ENCODE measurements around the gene DAPP1.

Gene DAPP1

DNA sequence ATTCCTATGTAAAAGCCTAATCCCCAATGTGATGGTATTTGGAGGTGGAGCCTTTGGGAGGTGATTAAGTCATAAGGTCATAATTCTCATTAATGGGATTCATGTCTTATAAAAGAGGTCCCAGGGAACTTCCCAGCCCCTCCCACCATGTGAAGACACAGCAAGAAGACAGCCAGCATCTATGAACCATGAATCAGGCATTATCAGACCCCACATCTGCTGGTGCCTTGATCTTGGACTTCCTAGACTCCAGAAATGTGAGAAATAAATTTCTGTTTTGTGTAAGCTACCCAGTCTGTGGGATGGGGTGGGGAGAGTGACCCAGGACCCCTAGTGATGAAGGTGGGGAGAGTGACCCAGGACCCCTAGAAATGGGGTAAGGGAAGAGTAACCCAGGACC lies 6.1 kb upstream of the DAPP1 start:
- in situ Hi-C loops (cut with MboI; ENCODE audit: low sequenced_read_pairs): no loop called here
- H3K4me1 ChIP-seq: no peaks in the 10 kb centered on the region
- H3K36me3 ChIP-seq (replicated peaks): no peaks in the 10 kb centered on the region
- H3K27me3 ChIP-seq (ENCODE audit: low read depth): no peaks in the 10 kb centered on the region
- no peak for DNase-seq (ENCODE audit: low spot score in 2 of 2)
- H3K9me3 ChIP-seq: no peaks in the 10 kb centered on the region
- H3K4me3 ChIP-seq: no peak overlapping the region

- no peaks in the 10 kb centered on the region for H3K9me3 ChIP-seq
- in situ Hi-C loops (cut with MboI; ENCODE audit: low sequenced_read_pairs): no loop called here
These were observed 5.5 kb upstream of the DAPP1 start for GRCh38 chr4:99811117-99811516.

DNA sequence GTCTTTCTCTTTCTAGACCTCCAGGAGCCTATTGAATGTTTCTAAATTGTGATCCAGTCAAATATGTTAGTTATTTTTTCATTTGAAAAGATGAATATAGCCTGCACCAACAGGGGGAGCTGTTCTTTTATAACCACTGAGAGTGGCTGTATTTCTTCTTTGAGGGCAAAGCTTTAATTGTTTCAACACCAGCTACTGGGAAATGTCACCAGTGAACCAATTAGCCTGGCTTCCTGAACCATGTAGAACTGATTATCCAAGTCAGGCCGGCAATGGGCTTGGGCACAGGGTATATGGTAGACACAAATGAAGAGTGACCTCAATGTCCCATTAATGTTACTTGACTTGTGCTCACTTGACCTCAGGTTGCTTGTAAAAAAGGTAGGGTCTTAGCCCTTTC lies 4.8 kb upstream of the DAPP1 start:
- in situ Hi-C loops (cut with MboI; ENCODE audit: low sequenced_read_pairs): no loop called here
- Histone ChIP-seq H3K36me3 (replicated peaks) (no peaks in the 10 kb centered on the region), H3K4me3 (no peak overlapping the region), H3K4me1 (no peaks in the 10 kb centered on the region), H3K27me3 (ENCODE audit: low read depth) (no peaks in the 10 kb centered on the region), H3K9me3 (no peaks in the 10 kb centered on the region)
- DNase-seq (ENCODE audit: low spot score in 2 of 2): peak; percentile 10 to 57

More at GRCh38 chr4:99811117-99811516, 5.5 kb upstream of the DAPP1 start:
- Histone ChIP-seq H3K27me3 (ENCODE audit: low read depth) (no peaks in the 10 kb centered on the region), H3K4me1 (no peaks in the 10 kb centered on the region), H3K4me3 (no peak overlapping the region), H3K36me3 (replicated peaks) (no peaks in the 10 kb centered on the region)
- no peak for DNase-seq (ENCODE audit: low spot score in 2 of 2)

DNA sequence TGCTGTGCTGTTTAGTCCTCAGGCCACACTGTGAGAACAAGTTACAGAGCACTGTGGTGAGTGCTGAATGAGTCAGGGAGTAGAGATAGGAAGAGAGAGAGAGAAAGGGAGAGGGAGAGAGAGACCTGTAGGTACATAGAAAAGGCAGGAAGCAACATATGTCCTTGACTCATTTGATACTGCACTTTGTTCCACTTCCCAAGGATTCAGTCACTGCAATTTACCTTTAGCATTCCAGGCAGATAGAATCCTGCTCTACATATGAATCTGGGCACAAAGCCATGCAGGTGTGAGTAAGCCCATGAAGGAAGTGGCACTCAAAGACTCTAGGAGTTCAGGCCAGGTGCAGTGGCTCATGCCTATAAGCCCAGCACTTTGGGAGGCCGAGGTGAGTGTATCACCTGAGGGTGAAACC lies 1.0 kb upstream of the DAPP1 start:
- no peaks in the 10 kb centered on the region; the same call in 1 of the 2 replicates for H3K27me3 ChIP-seq (ENCODE audit: low read depth)
- no peaks in the 10 kb centered on the region for H3K9me3 ChIP-seq
- no peaks in the 10 kb centered on the region for H3K36me3 ChIP-seq (replicated peaks)
- no peaks in the 10 kb centered on the region for H3K4me1 ChIP-seq
- DNase-seq (ENCODE audit: low spot score in 2 of 2): no peak
- H3K4me3 ChIP-seq: no peak overlapping the region
- in situ Hi-C loops (cut with MboI; ENCODE audit: low sequenced_read_pairs): no loop called here

GRCh38 chr4:99817309-99817890 lies 773 bp downstream of the DAPP1 start:
- no peak overlapping the region for H3K4me3 ChIP-seq
- no peaks in the 10 kb centered on the region; the same call in 1 of the 2 replicates for H3K27me3 ChIP-seq (ENCODE audit: low read depth)
- H3K9me3 ChIP-seq: no peaks in the 10 kb centered on the region
- DNase-seq (ENCODE audit: low spot score in 2 of 2): no peak
- no peaks in the 10 kb centered on the region for H3K36me3 ChIP-seq (replicated peaks)
- in situ Hi-C loops (cut with MboI; ENCODE audit: low sequenced_read_pairs): no loop called here
- H3K4me1 ChIP-seq: no peaks in the 10 kb centered on the region

GRCh38 chr4:99818661-99819060 lies 2.0 kb downstream of the DAPP1 start:
- no peak for DNase-seq (ENCODE audit: low spot score in 2 of 2)
- H3K9me3 ChIP-seq: no peaks in the 10 kb centered on the region
- no peaks in the 10 kb centered on the region for H3K36me3 ChIP-seq (replicated peaks)
- H3K27me3 ChIP-seq (ENCODE audit: low read depth): no peaks in the 10 kb centered on the region; the same call in 1 of the 2 replicates
- no peaks in the 10 kb centered on the region for H3K4me1 ChIP-seq
- in situ Hi-C loops (cut with MboI; ENCODE audit: low sequenced_read_pairs): no loop called here
- no peak overlapping the region for H3K4me3 ChIP-seq

DNA sequence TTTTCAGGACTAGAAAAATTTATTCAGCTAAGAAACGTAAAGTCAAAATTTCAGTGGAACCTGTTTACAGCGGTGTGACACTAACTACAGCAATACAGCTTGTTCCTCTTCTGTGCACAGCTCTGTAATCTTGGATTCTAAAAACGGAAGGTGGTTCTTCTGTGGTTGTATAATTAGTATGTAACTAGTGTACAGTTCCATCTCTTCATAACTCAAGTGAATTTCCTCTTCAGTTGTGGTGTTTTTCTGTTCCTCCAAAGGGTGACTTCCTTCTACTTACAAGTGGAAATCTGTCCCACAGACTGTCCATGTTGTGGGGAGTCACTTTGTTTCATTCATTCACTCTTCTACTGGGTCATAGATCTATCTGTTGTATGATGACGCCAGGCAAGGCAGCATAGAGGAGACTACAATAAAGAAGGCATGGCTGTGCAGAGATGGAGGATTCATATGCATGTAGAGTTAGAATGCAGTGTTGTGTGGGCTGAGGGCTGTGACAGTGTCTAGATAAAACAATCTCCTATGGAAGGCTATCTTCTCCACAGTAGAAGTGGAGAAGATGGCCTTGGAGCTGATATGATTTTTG lies 5.4 kb downstream of the DAPP1 start:
- no peak for DNase-seq (ENCODE audit: low spot score in 2 of 2)
- Histone ChIP-seq H3K27me3 (ENCODE audit: low read depth) (no peaks in the 10 kb centered on the region; the same call in 1 of the 2 replicates), H3K4me1 (no peaks in the 10 kb centered on the region), H3K4me3 (no peak overlapping the region), H3K9me3 (no peaks in the 10 kb centered on the region), H3K36me3 (replicated peaks) (no peaks in the 10 kb centered on the region)
- in situ Hi-C loops (cut with MboI; ENCODE audit: low sequenced_read_pairs): no loop called here

DNA sequence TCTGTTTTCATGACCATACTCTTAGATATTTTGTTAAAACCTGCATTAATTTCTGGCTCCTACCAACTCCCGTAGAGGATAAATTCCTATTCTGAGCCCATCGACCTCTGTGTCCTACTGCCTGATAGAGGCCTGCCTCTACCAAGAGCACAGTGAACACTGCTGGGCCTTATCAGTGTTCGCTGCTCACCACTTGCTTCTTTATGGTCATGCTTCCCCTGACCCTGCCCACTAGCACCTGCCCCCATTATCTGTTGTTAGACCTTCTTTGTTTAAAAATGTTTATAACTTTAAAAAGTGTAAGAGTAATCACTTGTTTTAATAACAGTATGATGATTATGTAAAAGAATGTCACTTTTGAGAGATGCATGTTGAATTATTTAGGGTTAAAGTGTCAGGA lies 6.1 kb downstream of the DAPP1 start:
- in situ Hi-C loops (cut with MboI; ENCODE audit: low sequenced_read_pairs): no loop called here
- Histone ChIP-seq H3K9me3 (no peaks in the 10 kb centered on the region), H3K4me3 (no peak overlapping the region), H3K4me1 (no peaks in the 10 kb centered on the region), H3K36me3 (replicated peaks) (no peaks in the 10 kb centered on the region), H3K27me3 (ENCODE audit: low read depth) (no peaks in the 10 kb centered on the region; the same call in 1 of the 2 replicates)
- DNase-seq (ENCODE audit: low spot score in 2 of 2): no peak

- no peak overlapping the region for H3K4me3 ChIP-seq
- in situ Hi-C loops (cut with MboI; ENCODE audit: low sequenced_read_pairs): no loop called here
- no peaks in the 10 kb centered on the region for H3K36me3 ChIP-seq (replicated peaks)
- DNase-seq (ENCODE audit: low spot score in 2 of 2): no peak
- no peaks in the 10 kb centered on the region for H3K27me3 ChIP-seq (ENCODE audit: low read depth)
- no peaks in the 10 kb centered on the region for H3K9me3 ChIP-seq
- H3K4me1 ChIP-seq: no peaks in the 10 kb centered on the region
These were observed 7.5 kb downstream of the DAPP1 start for GRCh38 chr4:99824070-99824599.

- no peak for DNase-seq (ENCODE audit: low spot score in 2 of 2)
- Histone ChIP-seq H3K4me1 (no peaks in the 10 kb centered on the region), H3K4me3 (no peak overlapping the region), H3K9me3 (no peaks in the 10 kb centered on the region), H3K27me3 (ENCODE audit: low read depth) (no peaks in the 10 kb centered on the region), H3K36me3 (replicated peaks) (no peaks in the 10 kb centered on the region)
- in situ Hi-C loops (cut with MboI; ENCODE audit: low sequenced_read_pairs): no loop called here
These were observed 8.6 kb downstream of the DAPP1 start for GRCh38 chr4:99825272-99825671.

- no peak overlapping the region for H3K4me3 ChIP-seq
- no peaks in the 10 kb centered on the region for H3K9me3 ChIP-seq
- no peaks in the 10 kb centered on the region for H3K36me3 ChIP-seq (replicated peaks)
- in situ Hi-C loops (cut with MboI; ENCODE audit: low sequenced_read_pairs): no loop called here
- DNase-seq (ENCODE audit: low spot score in 2 of 2): no peak
- no peaks in the 10 kb centered on the region for H3K27me3 ChIP-seq (ENCODE audit: low read depth)
- no peaks in the 10 kb centered on the region for H3K4me1 ChIP-seq
These were observed 9.4 kb downstream of the DAPP1 start for GRCh38 chr4:99826016-99826415.

DNA sequence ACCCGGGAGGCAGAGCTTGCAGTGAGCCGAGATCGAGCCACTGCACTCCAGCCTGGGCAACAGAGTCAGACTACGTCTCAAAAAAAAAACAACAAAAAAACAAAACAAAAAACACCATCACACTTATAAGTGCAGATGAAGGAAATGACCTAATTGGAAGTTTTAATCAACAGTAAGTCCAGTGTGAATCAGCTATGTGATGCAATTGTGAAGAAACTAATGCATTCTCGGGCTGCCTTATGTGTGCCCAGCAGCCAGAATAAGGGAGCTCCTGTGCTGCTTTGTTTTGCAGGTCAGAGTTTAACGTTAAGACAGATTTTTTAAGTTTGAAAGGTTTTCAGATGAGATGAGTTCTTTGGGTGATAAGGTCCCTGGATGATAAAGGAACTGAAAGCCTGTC lies 10.8 kb downstream of the DAPP1 start:
- Histone ChIP-seq H3K4me3 (no peak overlapping the region), H3K27me3 (ENCODE audit: low read depth) (no peaks in the 10 kb centered on the region), H3K9me3 (no peaks in the 10 kb centered on the region), H3K4me1 (peaks cover 2% of the 10 kb centered on the region; the same call in 1 of the 2 replicates), H3K36me3 (replicated peaks) (no peaks in the 10 kb centered on the region)
- no peak for DNase-seq (ENCODE audit: low spot score in 2 of 2)
- in situ Hi-C loops (cut with MboI; ENCODE audit: low sequenced_read_pairs): no loop called here

GRCh38 chr4:99827857-99828256 lies 11.2 kb downstream of the DAPP1 start:
- Histone ChIP-seq H3K4me1 (peaks cover 5% of the 10 kb centered on the region; the same call in 1 of the 2 replicates), H3K36me3 (replicated peaks) (no peaks in the 10 kb centered on the region), H3K9me3 (no peaks in the 10 kb centered on the region), H3K27me3 (ENCODE audit: low read depth) (no peaks in the 10 kb centered on the region), H3K4me3 (no peak overlapping the region)
- no peak for DNase-seq (ENCODE audit: low spot score in 2 of 2)
- in situ Hi-C loops (cut with MboI; ENCODE audit: low sequenced_read_pairs): no loop called here

- Histone ChIP-seq H3K4me3 (no peak overlapping the region), H3K27me3 (ENCODE audit: low read depth) (no peaks in the 10 kb centered on the region), H3K4me1 (peaks cover 5% of the 10 kb centered on the region), H3K9me3 (no peaks in the 10 kb centered on the region), H3K36me3 (replicated peaks) (no peaks in the 10 kb centered on the region)
- DNase-seq (ENCODE audit: low spot score in 2 of 2): no peak
- in situ Hi-C loops (cut with MboI; ENCODE audit: low sequenced_read_pairs): no loop called here
These were observed 11.8 kb downstream of the DAPP1 start for GRCh38 chr4:99828477-99828876.

All from HAP-1 (cell line).